ENCODE results near the gene TBC1D8.

DNA sequence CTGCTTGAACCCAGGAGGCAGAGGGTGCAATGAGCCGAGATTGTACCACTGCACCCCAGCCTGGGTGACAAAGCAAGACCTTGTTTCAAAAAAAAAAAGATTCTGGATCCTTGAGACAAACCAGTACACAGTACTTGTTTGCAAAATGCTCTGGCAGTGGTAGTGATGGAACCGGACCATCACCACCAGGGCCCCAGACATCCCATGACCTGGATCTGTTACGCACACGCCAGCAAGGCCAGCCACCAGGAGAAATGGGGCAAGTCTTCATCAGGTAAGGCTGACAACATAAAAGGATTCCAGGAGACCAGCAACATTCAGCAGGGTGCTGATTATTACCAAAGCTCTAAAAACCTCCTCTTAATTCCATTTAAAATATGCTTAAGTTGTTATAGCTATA, 35.5 kb downstream of the TBC1D8 start:
- no peak for TF ChIP-seq ZFX (IDR thresholded peaks at IDR 0.05)
- TF ChIP-seq, protein P1, sequence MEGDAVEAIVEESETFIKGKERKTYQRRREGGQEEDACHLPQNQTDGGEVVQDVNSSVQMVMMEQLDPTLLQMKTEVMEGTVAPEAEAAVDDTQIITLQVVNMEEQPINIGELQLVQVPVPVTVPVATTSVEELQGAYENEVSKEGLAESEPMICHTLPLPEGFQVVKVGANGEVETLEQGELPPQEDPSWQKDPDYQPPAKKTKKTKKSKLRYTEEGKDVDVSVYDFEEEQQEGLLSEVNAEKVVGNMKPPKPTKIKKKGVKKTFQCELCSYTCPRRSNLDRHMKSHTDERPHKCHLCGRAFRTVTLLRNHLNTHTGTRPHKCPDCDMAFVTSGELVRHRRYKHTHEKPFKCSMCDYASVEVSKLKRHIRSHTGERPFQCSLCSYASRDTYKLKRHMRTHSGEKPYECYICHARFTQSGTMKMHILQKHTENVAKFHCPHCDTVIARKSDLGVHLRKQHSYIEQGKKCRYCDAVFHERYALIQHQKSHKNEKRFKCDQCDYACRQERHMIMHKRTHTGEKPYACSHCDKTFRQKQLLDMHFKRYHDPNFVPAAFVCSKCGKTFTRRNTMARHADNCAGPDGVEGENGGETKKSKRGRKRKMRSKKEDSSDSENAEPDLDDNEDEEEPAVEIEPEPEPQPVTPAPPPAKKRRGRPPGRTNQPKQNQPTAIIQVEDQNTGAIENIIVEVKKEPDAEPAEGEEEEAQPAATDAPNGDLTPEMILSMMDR (conservative IDR thresholded peaks at IDR 0.05) = no peak
